GM19023 (cell line): ENCODE results near the gene SLC6A19.

Experiments
- ATAC-seq: cut with Tn5 transposase; IDR thresholded peaks from one replicate; pipeline ENCODE4 v1.9.1; 2021; ENCODE audit warnings: mild to moderate bottlenecking, moderate library complexity; ENCODE audit not compliant: unreplicated experiment

The SLC6A19 gene

GRCh38 chr5:1208221-1208742 is 6.9 kb downstream of the SLC6A19 start:
- no peak for ATAC-seq

GRCh38 chr5:1208743-1209488 is 7.5 kb downstream of the SLC6A19 start:
- ATAC-seq: no peak

- no peak for ATAC-seq
These were observed 8.1 kb downstream of the SLC6A19 start for GRCh38 chr5:1209489-1209852.

- ATAC-seq: no peak
These were observed 8.7 kb downstream of the SLC6A19 start for GRCh38 chr5:1209896-1210776.

DNA sequence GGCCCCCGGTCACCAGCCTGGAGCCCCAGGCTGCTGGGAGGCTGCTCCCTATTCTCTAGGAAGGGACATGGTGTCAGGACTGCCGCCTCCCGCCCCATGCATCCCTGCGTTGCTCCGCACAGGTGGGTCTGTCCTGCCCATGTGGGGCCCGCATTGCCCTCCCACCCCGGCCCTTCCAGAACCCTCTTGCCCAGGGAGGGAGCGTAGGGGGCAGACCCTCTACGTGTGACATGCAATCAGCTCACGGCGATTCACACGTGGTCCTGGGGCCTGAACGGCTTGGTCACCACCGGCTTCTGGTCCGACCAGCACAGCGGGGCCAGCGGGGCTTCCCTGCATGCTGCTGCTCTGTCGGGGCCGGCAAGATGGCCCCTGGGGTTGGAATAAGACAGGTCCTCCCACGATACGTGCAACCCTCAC is 9.4 kb downstream of the SLC6A19 start:
- no peak for ATAC-seq

- ATAC-seq: no peak
These were observed 10.3 kb downstream of the SLC6A19 start for GRCh38 chr5:1211701-1212100.

GRCh38 chr5:1212271-1212670 is 10.9 kb downstream of the SLC6A19 start:
- ATAC-seq: no peak

DNA sequence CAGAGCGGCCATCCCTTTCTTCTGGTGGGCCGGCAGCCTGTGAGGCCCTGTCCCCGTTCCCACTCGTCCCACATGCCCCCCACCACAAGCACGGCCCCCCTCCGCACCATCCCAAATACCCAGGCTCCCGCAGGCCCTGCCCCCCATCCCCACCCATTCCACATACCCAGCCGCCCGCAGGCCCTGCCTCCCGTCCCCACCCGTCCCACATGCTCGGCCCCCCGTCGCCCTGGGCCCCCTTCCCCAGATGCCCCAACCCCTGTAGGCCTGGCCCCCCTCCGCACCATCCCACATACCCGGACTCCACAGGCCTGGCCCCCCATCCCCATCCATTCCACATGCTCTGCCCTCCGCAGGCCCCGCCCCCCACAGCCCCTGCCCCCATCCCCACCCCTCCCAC is 11.5 kb downstream of the SLC6A19 start:
- no peak for ATAC-seq

DNA sequence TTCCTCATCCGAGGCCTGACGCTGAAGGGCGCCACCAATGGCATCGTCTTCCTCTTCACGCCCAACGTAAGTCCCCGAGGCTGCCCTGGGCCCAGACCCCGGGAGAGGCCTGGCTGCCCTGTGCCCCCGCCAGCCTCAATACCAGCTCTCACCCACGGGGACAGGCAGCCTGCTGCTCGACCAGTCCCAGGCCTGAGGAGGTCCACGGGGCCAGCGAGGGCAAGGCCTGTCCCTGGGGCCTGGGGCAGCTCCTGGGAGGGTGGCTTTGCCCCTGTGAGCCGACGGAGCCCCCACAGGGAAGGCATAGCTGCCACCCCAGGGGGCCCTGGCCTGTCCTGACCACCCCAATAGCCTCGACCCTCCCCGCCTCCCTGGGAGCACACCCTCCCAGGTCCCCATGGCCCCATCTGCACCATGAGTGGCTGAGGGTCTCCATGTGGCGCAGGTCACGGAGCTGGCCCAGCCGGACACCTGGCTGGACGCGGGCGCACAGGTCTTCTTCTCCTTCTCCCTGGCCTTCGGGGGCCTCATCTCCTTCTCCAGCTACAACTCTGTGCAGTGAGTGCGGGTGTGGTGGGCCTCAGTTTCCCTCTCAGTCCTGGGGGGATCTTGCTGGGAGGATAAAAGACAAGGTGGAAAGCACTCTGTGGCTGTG is 12.2 kb downstream of the SLC6A19 start:
- ATAC-seq: no peak

GRCh38 chr5:1214163-1214935 is 13.0 kb downstream of the SLC6A19 start:
- no peak for ATAC-seq

DNA sequence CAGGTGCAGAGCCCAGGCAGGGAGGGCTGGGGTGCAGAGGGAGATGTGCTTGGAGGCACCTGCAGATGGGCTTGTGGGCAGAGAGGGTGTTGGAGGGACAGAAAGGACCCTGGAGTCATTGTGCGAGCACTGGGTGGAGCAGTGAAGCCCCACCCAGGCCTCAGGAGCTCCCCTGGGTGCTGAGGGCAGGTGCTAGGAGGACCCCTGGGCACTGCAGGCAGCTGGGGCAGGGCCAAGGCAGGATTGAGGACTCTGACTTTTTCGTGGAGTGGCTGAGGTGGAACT is 13.5 kb downstream of the SLC6A19 start:
- ATAC-seq: no peak

DNA sequence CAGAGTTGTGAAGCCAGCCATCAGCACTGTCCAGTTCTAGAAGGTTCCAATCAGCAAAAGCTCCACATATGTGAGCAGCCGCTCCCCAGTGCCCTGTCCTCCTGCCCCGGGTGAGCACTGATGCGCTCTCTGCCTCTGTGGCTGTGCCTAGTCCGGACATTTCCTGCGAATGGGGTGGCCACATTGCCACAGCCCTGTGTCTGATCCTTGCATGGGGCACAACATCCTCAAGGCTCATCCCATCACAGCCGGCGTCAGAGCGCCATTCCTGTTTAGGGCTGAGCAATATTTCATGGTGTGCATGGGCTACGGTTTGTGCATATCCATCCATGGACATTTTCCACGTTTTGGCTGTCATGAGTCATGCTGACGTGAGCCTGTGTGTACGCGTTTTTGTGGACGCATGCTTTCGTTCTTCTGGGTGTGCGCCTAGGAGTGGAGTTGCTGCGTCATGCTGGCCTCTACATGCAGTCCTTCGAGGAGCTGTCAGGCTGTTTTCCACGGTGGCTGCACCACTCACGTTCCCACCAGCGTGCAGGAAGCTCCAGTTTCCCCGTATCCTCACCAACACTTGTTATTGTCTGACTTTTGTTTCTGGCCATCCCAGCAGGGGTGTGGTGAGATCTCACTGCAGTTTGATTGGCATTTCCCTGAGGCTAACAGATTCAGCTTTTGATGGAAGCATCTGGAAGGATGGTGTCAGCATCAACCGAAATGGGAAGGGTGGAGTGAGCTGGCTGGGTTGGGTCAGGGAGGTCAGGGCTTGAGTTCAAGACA is 14.1 kb downstream of the SLC6A19 start:
- ATAC-seq: no peak

- no peak for ATAC-seq
These were observed 15.0 kb downstream of the SLC6A19 start for GRCh38 chr5:1216211-1216917.

DNA sequence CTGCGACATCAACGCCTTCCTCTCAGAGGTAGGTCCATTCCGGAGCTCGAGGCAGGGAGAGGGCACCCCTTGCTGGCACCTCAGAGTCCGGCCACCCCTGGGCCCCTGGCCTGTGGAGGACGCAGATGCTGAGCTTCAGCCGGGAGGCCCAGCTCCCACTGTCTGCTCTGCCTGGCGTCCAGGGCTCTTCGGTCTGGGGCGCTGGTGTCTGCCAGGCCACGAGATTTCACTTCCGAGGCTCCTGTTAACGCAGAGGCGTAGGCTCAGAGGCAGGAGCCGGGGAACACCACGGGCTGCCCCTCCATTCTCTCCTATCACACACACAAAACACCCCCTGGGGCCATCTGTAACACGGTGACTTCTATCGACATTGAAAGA is 15.5 kb downstream of the SLC6A19 start:
- ATAC-seq: no peak

- no peak for ATAC-seq
These were observed 16.3 kb downstream of the SLC6A19 start for GRCh38 chr5:1217596-1218206.

DNA sequence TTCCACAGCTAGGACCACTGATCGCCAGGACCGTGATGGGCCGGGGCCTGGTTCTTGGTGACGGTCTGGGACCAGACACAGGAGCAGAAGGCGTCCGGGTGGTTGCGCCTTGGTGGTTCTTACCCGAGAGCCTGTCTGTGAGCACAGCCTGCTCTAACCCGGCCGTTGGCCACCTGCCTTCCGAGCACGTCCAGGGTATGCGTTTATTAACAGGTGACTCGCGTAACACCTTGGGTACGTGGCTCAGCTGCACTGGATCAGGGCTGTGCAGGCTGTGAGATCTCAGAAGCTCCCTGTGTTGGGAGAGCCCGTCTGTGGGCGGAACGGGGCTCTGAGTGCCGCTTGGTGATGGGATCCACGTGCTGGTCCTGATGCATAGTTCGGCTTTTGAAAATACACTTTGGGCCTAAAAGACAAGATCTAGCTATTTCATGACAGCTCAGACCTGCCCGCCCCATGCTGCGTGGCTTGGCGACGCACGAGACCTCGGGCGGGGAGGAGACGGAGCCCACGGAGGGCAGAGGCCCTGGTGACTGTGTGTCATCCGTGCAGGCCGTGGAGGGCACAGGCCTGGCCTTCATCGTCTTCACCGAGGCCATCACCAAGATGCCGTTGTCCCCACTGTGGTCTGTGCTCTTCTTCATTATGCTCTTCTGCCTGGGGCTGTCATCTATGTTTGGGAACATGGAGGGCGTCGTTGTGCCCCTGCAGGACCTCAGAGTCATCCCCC is 17.1 kb downstream of the SLC6A19 start:
- ATAC-seq: no peak

DNA sequence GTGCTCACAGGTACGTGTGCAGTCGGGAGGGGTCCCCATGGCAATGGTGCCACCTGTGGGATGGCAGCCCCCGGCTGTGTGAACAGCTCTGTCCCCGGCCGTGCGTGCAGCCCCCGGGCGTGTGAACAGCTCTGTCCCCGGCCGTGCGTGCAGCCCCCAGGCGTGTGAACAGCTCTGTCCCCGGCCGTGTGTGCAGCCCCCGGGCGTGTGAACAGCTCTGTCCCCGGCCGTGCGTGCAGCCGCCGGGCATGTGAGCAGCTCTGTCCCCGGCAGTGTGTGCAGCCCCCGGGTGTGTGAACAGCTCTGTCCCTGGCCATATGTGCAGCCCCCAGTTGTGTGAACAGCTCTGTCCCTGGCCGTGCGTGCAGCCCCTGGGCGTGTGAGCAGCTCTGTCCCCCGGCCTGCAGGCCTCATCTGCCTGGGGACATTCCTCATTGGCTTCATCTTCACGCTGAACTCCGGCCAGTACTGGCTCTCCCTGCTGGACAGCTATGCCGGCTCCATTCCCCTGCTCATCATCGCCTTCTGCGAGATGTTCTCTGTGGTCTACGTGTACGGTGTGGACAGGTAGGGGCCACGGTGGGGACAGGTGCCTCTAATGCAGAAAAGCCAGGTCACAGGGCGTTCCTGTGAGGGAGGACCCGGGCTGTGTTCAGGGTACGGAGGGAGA is 17.8 kb downstream of the SLC6A19 start:
- ATAC-seq: no peak

DNA sequence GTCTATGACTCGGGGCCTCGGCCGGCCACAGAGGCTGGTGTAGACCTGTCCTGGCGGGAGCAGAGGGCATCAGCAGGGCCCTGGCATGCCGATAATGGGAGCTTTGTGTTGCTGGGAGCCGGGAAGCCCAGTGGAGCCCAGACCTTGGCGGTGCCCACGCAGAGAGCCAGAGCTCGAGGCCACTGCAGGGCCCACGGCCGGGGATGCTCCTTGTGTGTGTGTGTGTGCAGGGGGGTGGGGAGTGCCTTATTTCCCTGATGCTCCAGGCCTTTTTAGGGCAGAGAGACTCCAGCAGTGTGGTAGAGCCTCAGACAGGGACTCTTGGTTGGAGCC is 18.3 kb downstream of the SLC6A19 start:
- ATAC-seq: no peak
